Measurements from ENCODE around the gene MAST1. TPM values are rescaled to one million over a fixed set of nuclear protein-coding genes. Genes with fewer than 3 reads are reported as not detected.
A peak's percentile ranks its signal among the peaks of the same experiment; 100 is the strongest.

MAST1 gene
- total and polyA plus RNA-seq, 2 experiments from 2014 or later: 0.20 to 0.54 TPM

DNA sequence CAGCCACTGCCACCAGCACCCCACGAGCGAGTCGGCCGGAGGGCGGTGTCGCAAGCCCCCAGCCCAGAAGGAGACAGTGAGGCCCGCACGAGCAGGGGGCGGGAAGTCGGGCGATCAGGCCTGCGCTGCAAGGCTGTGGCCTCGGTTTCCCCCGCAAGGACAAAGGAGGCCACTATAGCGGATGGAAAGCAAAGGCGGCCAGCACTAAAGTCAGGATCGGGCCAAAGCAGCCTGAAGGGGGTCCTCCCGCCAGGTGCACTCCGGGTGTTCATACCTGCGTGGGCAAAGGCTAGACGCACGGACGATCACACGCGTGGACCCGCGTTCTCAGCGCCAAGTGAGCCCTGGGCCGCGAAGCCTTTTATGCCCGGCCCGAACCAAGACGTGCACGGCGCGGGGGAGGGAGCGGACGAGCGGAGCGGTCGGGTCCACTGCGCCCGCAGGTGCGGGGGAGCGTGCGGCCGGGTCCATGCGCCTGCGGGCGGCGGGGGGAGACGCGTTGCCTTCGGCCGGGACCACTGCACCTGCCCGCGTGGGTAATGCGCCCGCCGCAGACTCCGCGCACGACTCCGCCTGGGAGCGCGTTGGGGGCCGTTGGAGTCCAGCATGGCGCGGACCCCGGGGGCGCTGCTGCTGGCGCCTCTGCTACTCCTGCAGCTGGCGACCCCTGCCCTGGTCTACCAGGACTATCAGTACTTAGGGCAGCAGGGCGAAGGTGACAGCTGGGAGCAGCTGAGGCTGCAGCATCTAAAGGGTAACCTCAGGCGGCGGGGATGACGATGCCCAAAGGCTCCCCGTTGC is 36.6 kb upstream of the MAST1 start, which contains the start of the genes PRDX2 and THSD8:
Gene PRDX2, minus strand, starts transcription at position 335 of the 801 bp plus-strand sequence. CDS start 539 bp downstream, outside the sequence.
Gene THSD8, plus strand, starts transcription at position 604 of the 801 bp plus-strand sequence. Its CDS starts 3 bp downstream, at position 607.
- Histone ChIP-seq H3K27ac (peak within 1 kb of the TSS; percentile 88), H3K79me2 (peaks cover 24% of the 10 kb centered on the region), H3K4me2 (peak within 1 kb of the TSS; percentile 99), H3K4me1 (ENCODE audit: insufficient read depth) (peaks cover 14% of the 10 kb centered on the region), H3K9me3 (ENCODE audit: low read depth) (no peaks in the 10 kb centered on the region), H3K36me3 (replicated peaks; ENCODE audit: insufficient read depth, low read depth) (no peaks in the 10 kb centered on the region), H3K27me3 (no peaks in the 10 kb centered on the region), H2AFZ (peak within 1 kb of the TSS; percentile 91), H4K20me1 (ENCODE audit: insufficient read depth, poor library complexity, severe bottlenecking) (peaks cover 6% of the 10 kb centered on the region), H3K9me2 (replicated peaks; ENCODE audit: insufficient read depth) (no peaks in the 10 kb centered on the region), H3K4me3 (peak within 1 kb of the TSS; percentile 98)
- TF ChIP-seq EZH2 (IDR thresholded peaks at IDR 0.05; ENCODE audit: borderline replicate concordance) (no peak), EZH2phosphoT487 (IDR thresholded peaks at IDR 0.05; ENCODE audit: low read depth, severe bottlenecking, unreplicated experiment) (no peak)
- TF ChIP-seq, protein P1, sequence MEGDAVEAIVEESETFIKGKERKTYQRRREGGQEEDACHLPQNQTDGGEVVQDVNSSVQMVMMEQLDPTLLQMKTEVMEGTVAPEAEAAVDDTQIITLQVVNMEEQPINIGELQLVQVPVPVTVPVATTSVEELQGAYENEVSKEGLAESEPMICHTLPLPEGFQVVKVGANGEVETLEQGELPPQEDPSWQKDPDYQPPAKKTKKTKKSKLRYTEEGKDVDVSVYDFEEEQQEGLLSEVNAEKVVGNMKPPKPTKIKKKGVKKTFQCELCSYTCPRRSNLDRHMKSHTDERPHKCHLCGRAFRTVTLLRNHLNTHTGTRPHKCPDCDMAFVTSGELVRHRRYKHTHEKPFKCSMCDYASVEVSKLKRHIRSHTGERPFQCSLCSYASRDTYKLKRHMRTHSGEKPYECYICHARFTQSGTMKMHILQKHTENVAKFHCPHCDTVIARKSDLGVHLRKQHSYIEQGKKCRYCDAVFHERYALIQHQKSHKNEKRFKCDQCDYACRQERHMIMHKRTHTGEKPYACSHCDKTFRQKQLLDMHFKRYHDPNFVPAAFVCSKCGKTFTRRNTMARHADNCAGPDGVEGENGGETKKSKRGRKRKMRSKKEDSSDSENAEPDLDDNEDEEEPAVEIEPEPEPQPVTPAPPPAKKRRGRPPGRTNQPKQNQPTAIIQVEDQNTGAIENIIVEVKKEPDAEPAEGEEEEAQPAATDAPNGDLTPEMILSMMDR (IDR thresholded peaks at IDR 0.05; ENCODE audit: poor library complexity): no peak
- DNase-seq (ENCODE audit: low spot score): peak; percentile 92
- 1% methylated on average over 74 of the region's 78 CpGs for WGBS (ENCODE audit: low lambda C conversion rate, missing lambda C conversion rate)

DNA sequence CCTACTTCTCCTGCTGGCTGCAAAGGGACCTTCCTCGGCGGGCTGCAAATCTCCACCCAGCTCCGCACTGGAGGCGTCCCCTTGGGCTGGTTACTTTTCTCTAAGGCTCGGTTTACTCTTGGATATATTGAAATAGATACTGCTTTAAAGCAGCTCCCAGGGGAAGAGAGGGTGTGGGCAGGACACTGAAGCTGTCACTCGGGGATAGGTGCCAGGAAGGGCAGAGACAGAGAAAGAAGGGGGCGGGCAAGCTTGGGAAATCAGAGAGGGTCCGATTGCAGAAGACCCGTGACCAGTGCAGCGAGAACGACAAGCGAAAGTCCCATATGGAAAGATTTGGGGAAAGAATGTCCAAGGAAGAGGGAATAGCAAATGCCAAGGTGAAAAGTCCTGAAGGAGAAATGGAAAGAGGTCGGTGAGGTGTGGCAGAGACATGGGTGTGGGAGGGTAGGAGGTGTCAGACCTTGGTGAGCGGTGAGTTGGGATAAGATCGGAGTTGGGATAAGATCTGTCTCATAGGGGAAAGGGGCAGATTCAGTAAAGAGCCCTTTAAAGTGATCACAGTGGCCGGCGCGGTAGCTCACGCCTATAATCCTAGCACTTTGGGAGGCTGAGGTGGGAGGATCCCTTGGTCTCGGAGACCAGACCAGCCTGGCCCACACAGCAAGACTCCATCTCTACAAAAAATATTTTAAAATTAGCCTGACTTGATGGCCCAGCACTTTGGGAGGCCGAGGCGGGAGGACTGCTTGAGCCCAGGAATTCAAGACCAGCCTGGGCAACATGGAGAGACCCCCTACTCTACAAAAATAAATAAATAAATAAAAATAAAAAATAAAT is 35.8 kb upstream of the MAST1 start:
- Histone ChIP-seq H3K4me3 (peak overlapping the region; percentile 98), H3K27ac (no peak overlapping the region), H3K27me3 (no peaks in the 10 kb centered on the region), H3K4me2 (peak overlapping the region; percentile 99), H3K79me2 (peaks cover 24% of the 10 kb centered on the region), H2AFZ (peak overlapping the region; percentile 91), H4K20me1 (ENCODE audit: insufficient read depth, poor library complexity, severe bottlenecking) (peaks cover 6% of the 10 kb centered on the region), H3K9me2 (replicated peaks; ENCODE audit: insufficient read depth) (no peaks in the 10 kb centered on the region), H3K9me3 (ENCODE audit: low read depth) (no peaks in the 10 kb centered on the region), H3K4me1 (ENCODE audit: insufficient read depth) (peaks cover 14% of the 10 kb centered on the region), H3K36me3 (replicated peaks; ENCODE audit: insufficient read depth, low read depth) (no peaks in the 10 kb centered on the region)
- TF ChIP-seq, protein P1 (IDR thresholded peaks at IDR 0.05; ENCODE audit: poor library complexity): no peak
- no peak for TF ChIP-seq EZH2 (IDR thresholded peaks at IDR 0.05; ENCODE audit: borderline replicate concordance)
- TF ChIP-seq EZH2phosphoT487 (IDR thresholded peaks at IDR 0.05; ENCODE audit: low read depth, severe bottlenecking, unreplicated experiment): no peak
- DNase-seq (ENCODE audit: low spot score): no peak
- WGBS (ENCODE audit: low lambda C conversion rate, missing lambda C conversion rate): 55% methylated on average over 22 of the region's 22 CpGs

DNA sequence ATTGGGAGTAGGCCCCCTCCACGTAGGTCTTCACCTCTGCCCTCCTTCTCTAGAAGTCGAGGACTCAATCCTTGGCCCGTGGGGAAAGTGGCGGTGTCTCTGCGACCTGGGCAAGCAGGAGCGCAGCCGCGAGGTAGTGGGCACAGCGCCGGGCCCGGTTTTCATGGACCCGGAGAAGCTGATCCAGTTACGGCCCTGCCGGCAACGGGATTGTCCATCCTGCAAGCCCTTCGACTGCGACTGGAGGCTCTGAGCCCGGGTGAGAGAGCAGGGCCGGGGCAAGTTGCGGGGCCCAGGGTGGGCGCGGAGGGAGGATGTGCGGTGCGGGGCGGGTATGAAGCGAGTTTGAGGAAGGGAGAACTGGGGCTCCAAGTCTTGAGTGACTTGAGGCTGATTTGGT is 34.3 kb upstream of the MAST1 start:
- Histone ChIP-seq H3K27ac (no peak overlapping the region), H2AFZ (no peak overlapping the region)
- WGBS (ENCODE audit: low lambda C conversion rate, missing lambda C conversion rate): 97% methylated on average over 19 of the region's 26 CpGs

More for the DNA sequence above, 34.3 kb upstream of the MAST1 start:
- H3K9me2 ChIP-seq (replicated peaks; ENCODE audit: insufficient read depth): no peaks in the 10 kb centered on the region
- peaks cover 24% of the 10 kb centered on the region for H3K79me2 ChIP-seq
- no peaks in the 10 kb centered on the region for H3K9me3 ChIP-seq (ENCODE audit: low read depth)
- H3K4me2 ChIP-seq: no peak overlapping the region
- TF ChIP-seq, protein P1 (IDR thresholded peaks at IDR 0.05; ENCODE audit: poor library complexity): no peak
- no peak for TF ChIP-seq EZH2phosphoT487 (IDR thresholded peaks at IDR 0.05; ENCODE audit: low read depth, severe bottlenecking, unreplicated experiment)
- no peak for TF ChIP-seq EZH2 (IDR thresholded peaks at IDR 0.05; ENCODE audit: borderline replicate concordance)
- peaks cover 14% of the 10 kb centered on the region for H3K4me1 ChIP-seq (ENCODE audit: insufficient read depth)
- no peaks in the 10 kb centered on the region for H3K36me3 ChIP-seq (replicated peaks; ENCODE audit: insufficient read depth, low read depth)
- no peaks in the 10 kb centered on the region for H3K27me3 ChIP-seq
- no peak overlapping the region for H3K4me3 ChIP-seq
- peaks cover 6% of the 10 kb centered on the region for H4K20me1 ChIP-seq (ENCODE audit: insufficient read depth, poor library complexity, severe bottlenecking)
- no peak for DNase-seq (ENCODE audit: low spot score)

All from hepatocyte (in vitro differentiated cells).